ENCODE measurements around the gene RFX7.

Gene RFX7

DNA sequence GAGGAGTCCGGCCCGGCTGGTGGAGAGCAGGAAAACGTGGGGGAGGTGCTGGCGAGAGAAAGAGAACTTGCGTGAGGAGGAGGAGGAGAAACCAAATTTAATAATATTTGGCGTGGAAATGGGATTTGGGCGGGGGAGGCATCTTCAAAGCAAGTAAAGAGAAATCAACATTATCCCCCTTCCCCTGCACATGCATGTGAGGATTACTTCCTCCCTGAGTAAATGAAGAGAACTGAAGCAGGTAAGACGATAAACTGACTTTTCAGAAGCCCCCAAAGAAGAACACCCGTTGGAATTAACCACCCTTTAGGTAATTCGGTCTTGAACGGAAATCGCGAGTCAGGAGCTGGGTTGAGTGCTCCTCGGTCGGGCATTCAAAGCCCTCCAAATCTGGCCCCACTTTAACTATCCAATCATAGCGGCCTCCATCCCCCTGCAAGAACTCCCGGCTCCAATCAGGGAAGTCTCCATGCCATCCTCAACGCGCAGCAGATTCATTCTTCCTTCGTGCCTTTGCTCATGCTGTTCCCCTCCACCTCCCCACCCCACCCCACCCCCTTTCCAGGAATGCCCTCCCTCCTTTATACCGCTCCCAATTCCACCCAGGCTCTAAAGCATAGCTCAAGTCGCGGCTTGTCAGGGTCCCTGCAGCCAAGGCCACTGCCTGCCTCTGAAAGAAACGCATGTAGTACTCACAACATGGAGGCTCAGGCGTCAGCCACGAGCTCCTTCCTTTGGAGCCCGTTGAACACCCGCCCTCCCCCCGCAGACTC lies 545 bp upstream of the RFX7 start:
- peak; percentile 90 for DNase-seq (ENCODE audit: low spot score)

DNA sequence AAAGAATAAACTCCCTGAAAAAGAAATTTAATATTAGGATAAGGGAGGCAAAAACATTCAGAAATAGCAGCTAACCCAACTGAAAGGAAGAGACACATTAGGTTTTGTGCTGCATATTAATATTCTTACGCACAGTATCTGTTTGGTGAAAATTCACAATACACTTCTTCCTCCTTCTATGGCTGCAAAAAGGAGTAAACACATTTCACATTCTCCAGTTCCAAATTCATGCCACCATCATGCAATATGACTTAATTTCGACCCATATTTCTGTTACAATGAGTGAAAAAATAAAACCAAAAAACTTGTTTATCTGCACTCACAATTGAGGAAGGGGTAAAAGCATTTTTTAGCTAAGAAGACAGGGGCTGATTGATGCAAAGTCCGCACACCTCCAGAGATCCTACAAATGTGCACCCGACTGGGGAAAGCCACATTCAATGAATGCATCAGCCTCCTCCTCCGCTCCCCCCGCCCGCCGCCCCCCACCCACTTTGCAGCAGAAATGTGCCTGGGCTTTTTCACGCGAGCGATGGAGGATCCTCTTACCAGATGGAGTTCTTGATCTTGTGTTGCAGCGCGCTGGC lies 1.0 kb downstream of the RFX7 start:
- DNase-seq (ENCODE audit: low spot score) = peak; percentile 56

DNA sequence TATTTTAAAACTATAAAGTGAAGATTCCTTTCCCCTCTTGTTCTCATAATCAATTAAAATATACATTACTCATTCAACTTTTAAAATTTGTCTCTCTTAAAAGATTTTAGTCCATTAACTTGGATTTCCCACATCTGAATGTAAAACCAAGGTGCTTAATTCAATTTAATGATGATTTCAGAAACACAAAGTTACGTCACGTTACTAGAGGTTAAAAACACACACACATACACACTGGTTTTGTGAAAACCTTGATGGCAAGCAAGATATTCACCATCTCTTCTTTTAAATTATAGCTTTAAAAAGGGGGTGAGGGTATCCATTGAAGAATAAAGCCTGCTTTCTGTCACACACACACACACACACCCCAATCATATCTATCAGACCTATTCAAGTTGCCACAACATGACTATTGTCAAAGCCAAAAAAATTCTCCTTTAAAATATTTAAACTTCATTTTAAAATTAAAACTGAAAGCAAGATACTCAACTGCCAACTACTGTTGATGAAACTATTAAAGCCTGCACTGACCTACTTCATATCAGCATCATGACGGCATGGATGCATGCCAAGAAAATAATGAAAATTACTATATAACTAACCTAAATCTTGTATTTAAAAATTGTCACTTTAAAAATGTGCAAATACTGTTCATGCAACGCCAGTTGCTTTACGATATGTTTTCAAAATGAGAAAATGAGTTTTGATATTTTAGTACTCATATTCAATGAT lies 2.1 kb downstream of the RFX7 start:
- peak; percentile 33 for DNase-seq (ENCODE audit: low spot score)

- no peak for DNase-seq (ENCODE audit: low spot score)
These were observed 3.3 kb downstream of the RFX7 start for GRCh38 chr15:56240390-56240789.

GRCh38 chr15:56236197-56236596 lies 7.5 kb downstream of the RFX7 start:
- no peak for DNase-seq (ENCODE audit: low spot score)

GRCh38 chr15:56234804-56235203 lies 8.9 kb downstream of the RFX7 start:
- no peak for DNase-seq (ENCODE audit: low spot score)

GRCh38 chr15:56233549-56233948 lies 10.1 kb downstream of the RFX7 start:
- no peak for DNase-seq (ENCODE audit: low spot score)

GRCh38 chr15:56232058-56232457 lies 11.6 kb downstream of the RFX7 start:
- DNase-seq (ENCODE audit: low spot score) = no peak

DNA sequence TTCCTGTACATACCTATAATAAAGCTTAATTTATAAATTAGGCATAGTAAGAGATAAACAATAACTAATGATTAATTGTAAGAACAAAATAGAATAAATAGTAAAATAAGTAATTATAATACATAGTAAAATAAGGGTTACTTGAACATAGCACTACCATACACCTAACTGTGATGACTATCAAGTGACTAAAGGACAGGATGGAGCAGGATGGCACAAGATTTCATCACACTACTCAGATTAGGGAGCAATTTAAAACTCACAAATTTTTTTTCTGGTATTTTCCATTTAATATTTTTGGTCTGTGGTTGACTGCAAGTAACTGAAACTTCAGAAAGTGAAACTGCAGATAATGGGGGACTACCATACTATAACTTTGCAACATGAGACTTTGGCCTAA lies 14.8 kb downstream of the RFX7 start:
- DNase-seq (ENCODE audit: low spot score) = no peak

DNA sequence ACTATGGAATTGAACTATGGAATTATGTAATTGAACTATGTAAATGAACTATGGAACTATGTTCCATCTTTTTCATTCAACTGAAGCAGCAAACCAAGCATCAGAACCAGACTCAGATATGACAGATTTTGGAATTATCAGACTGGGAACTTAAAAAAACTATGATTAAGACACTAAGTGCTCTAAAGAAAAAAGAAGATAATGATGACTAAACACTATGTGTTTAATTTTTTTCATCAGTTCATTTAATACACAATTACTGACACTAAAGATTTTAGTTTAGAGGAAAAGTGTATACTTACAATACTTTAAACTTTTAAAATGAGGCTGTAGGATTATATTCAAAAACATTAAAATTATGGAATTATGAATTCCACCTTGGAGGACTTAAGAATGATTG lies 15.3 kb downstream of the RFX7 start:
- no peak for DNase-seq (ENCODE audit: low spot score)

DNA sequence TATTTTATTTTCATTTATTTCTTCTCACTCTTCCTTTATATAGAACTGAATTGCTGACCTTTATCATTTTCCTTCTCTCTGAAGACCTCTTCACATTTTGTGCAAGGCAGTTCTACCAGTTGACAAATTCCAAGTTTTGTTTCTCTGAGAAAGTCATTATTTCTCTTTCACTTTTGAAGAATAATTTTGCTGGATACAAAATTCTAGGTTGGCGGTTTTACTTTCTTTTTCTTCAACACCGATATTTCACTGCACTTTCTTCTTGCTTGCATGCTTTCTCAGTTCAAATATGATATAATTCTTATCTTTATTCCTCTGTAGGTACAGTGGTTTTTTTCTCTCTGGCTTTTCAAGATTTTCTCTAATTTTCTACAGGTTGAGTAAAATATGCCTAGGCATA lies 15.9 kb downstream of the RFX7 start:
- no peak for DNase-seq (ENCODE audit: low spot score)

- DNase-seq (ENCODE audit: low spot score) = no peak
These were observed 16.4 kb downstream of the RFX7 start for GRCh38 chr15:56227306-56227705.

- DNase-seq (ENCODE audit: low spot score) = no peak
These were observed 18.2 kb downstream of the RFX7 start for GRCh38 chr15:56225520-56225919.

DNA sequence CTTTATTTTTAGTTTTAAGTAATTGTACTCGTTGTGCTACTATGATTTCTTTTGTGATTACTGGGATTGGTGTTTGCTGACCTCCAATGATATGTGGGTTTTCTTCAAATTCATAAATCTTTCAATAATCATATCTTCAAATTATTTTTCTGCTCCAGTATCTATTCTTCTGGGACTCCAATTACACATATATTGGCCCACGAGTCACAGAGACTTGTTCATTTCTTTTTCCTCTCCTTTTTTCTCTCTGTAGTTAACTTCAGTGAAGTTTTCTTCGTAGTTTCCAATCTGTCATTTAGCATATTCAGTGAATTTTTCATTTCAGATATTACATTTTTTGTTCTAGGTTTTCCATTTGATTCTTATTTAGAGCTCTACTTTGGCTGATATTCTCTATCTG lies 21.4 kb downstream of the RFX7 start:
- DNase-seq (ENCODE audit: low spot score) = no peak

GRCh38 chr15:56217341-56217740 lies 26.3 kb downstream of the RFX7 start:
- no peak for DNase-seq (ENCODE audit: low spot score)

DNA sequence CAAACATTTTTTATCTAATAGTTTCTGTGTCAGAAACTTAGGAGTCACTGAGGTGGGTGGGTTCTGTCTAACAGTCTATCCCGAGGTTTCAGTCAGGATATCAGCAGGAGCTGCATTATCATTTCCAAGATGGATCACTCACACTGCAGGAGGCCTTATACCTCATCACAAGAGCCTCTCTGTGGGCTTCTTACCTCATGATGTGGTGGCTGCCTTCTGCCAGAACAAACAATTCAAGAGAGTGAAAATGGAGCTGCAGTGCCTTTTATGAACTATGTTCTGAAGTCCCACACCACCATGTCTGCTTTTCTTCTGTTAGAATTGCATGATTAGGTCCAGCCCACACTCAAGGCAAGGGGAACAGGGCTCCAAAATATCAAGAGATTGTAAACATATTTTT lies 27.9 kb downstream of the RFX7 start:
- no peak for DNase-seq (ENCODE audit: low spot score)

GRCh38 chr15:56211960-56212550 lies 31.6 kb downstream of the RFX7 start:
- no peak for DNase-seq (ENCODE audit: low spot score)

DNA sequence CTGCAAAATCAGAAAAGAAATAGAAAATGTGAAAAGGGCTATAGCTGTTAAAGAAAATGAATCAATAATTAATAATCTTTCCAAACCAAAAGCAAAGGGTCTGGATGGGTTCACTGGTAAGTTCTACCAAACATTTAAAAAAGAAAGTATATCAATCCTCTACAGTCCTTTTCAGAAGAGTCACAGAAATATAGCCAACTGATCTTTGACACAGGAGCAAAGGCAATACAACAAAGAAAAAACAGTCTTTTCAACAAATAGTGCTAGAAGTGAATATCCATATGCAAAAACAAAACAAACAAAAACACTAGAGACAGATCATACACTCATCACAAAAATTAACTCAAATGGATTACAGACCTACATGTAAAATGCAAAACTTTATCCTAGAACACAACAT lies 32.6 kb downstream of the RFX7 start:
- no peak for DNase-seq (ENCODE audit: low spot score)

GRCh38 chr15:56208641-56209155 lies 35.0 kb downstream of the RFX7 start:
- no peak for DNase-seq (ENCODE audit: low spot score)

DNA sequence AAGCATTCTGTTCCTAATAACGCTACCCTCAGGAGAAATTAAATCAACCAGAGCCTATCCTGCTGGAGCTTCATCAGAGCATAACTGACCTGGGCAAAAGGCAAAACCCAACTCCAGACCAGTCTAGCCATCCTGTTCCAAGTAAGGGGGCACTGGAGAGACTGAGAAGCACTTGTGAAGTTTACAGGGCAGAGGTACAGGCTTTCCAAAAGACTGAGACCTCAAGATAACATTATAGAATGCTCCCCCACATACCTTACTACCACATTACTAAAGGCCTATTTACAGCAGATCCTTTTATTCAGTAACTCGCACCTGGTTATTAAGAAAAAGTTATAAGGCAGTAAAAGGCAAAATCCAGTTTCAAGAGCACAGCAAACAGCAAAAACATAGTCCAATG lies 35.5 kb downstream of the RFX7 start:
- DNase-seq (ENCODE audit: low spot score) = no peak

DNA sequence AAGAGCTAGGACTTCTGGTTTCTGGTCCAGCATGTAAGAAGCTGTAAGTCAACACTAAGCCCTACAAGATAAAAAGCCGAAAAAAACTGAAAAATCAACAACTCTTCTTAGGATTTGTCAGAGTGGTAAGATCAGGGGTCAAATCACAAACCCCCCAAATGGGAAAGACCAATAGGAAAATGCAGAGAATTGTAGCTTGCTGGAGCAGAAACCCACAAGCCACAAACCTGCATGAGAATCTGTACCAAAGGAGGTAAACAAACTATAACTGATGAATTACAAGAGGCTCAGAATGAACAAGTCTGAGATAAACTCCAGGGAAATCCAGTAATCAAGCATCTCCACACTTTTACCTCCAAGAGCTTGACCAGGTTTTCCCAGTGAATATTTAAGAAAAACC lies 36.0 kb downstream of the RFX7 start:
- DNase-seq (ENCODE audit: low spot score) = no peak

DNA sequence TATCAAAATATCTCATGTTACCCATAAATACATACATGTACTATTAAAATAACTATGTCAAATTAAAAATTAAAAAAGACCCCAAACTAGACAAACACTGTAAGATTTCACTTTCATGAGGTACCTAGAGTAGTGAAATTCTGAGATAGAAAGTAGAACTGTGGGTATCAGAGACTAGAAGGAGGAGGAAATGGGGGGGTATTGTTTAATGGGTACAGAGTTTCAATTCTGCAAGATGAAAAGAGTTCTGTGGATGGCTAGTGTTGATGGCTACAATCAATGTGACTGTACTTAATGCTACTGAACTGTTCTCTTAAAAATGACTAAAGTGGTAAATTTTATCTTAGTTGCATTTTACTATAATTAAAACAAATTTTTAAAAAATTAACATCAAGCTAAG lies 36.6 kb downstream of the RFX7 start:
- DNase-seq (ENCODE audit: low spot score) = no peak
